Tracheal epithelial cell (primary cell): ENCODE results near the gene ARMCX6. TPM values are rescaled to one million over a fixed set of nuclear protein-coding genes. Genes with fewer than 3 reads are reported as not detected.

Experiments
- total RNA-seq: library from RNA; depleted of rRNA; stranded (reverse); fragments of >200 nt; gene quantifications from 2 replicates; pipeline ENCODE4 v1.2.1, GENCODE V29; 2014

ARMCX6 gene
- total RNA-seq = 15.1 and 21.0 TPM in 2 replicates

GRCh38 chrX:101617211-101618191, at the start of gene ARMCX6:
Gene ARMCX6 (minus strand): TSS chrX:101618000. CDS start chrX:101616620, 1,380 bp downstream.

DNA sequence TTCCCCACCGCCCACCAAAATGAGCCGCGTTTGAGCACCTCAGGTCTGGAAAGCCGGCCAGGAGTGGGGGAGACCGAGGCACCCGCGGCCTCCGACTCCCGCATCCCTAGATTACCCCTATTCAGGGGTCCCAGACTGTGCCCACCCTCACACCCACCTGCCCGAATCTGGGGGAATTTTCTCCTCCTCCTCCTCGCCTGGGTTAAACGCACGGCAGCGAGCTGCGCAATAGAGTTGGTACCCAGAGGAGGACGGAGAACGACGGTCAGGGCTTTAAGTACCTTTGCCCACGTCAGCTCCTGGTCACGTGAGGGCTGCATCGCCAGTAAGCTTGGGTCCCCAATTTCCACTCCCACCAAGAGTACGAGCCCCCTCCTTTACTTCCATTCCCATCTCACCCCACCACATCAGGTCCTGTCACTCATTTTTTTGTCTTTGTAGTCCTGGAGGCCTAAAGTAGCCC, 41.8 kb upstream of the ARMCX6 start, which contains the start of gene ARMCX2:
ARMCX2 (minus strand) TSS at position 250 of the 463 bp plus-strand sequence. CDS start 2,262 bp downstream, outside the sequence.

Other genes starting within 250 kb of the ARMCX6 start
- not detected in 2 replicates for gene BTK, start 231.8 kb downstream of the ARMCX6 start, total RNA-seq
- 349 and 594 TPM in 2 replicates for gene RPL36A, start 227.0 kb downstream of the ARMCX6 start, total RNA-seq
- 13.4 and 29.9 TPM in 2 replicates for gene GLA, start 210.1 kb downstream of the ARMCX6 start, total RNA-seq
- gene HNRNPH2, start 209.8 kb downstream of the ARMCX6 start, total RNA-seq = 47.1 and 54.5 TPM in 2 replicates
- 0.43 and 0.72 TPM in 2 replicates for gene ARMCX4, start 132.5 kb downstream of the ARMCX6 start, total RNA-seq
- 7.2 and 15.7 TPM in 2 replicates for gene ARMCX1, start 67.5 kb downstream of the ARMCX6 start, total RNA-seq
- 24.3 and 36.4 TPM in 2 replicates for gene ARMCX3, start 5.2 kb upstream of the ARMCX6 start, total RNA-seq
- 37.9 and 58.3 TPM in 2 replicates for gene ARMCX2, start 41.9 kb upstream of the ARMCX6 start, total RNA-seq